ENCODE results near the gene LUC7L3. TPM values are rescaled to one million over a fixed set of nuclear protein-coding genes. Genes with fewer than 3 reads are reported as not detected.

The LUC7L3 gene
- total RNA-seq, 1 donor from 2014 or later: 188 TPM

DNA sequence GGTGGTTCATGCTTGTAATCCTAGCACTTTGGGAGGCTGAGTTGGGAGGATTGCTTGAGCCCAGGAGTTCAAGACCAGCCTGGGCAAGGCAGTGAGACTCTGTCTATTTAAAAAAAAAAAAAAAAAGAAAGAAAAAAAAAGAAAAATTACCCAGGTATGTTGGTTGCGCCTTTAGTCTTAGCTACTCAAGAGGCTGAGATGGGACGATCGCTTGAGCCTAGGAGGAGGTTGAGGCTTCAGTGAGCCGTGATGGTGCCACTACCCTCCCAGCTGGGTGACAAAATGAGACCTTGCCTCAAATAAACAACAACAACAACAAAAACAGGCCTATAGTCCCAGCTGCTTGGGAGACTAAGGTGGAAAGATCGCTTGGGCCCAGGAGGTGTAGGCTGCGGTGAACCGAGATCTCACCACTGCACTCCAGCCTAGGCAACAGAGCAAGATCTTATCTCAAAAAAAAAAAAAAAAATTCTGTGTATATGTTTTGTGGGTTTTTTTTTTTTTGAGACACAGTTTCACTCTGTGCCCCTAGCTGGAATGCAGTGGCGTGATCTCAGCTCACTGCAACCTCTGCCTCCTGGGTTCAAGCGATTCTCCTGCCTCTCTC lies 60.4 kb downstream of the LUC7L3 start:
- H3K4me1 Mint-ChIP-seq: peaks cover 6% of the 10 kb centered on the region
- no peaks in the 10 kb centered on the region for H3K36me3 Mint-ChIP-seq (ENCODE audit: low read depth)
- H3K9me3 Mint-ChIP-seq: no peaks in the 10 kb centered on the region
- H3K27me3 Mint-ChIP-seq (ENCODE audit: low read depth): no peaks in the 10 kb centered on the region
- TF ChIP-seq, protein P1, sequence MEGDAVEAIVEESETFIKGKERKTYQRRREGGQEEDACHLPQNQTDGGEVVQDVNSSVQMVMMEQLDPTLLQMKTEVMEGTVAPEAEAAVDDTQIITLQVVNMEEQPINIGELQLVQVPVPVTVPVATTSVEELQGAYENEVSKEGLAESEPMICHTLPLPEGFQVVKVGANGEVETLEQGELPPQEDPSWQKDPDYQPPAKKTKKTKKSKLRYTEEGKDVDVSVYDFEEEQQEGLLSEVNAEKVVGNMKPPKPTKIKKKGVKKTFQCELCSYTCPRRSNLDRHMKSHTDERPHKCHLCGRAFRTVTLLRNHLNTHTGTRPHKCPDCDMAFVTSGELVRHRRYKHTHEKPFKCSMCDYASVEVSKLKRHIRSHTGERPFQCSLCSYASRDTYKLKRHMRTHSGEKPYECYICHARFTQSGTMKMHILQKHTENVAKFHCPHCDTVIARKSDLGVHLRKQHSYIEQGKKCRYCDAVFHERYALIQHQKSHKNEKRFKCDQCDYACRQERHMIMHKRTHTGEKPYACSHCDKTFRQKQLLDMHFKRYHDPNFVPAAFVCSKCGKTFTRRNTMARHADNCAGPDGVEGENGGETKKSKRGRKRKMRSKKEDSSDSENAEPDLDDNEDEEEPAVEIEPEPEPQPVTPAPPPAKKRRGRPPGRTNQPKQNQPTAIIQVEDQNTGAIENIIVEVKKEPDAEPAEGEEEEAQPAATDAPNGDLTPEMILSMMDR (conservative IDR thresholded peaks at IDR 0.05): no peak
- H3K27ac Mint-ChIP-seq (ENCODE audit: unreplicated experiment): no peak overlapping the region
- DNase-seq (ENCODE audit: low read depth, low spot score): no peak
- H3K4me3 Mint-ChIP-seq: no peak overlapping the region

DNA sequence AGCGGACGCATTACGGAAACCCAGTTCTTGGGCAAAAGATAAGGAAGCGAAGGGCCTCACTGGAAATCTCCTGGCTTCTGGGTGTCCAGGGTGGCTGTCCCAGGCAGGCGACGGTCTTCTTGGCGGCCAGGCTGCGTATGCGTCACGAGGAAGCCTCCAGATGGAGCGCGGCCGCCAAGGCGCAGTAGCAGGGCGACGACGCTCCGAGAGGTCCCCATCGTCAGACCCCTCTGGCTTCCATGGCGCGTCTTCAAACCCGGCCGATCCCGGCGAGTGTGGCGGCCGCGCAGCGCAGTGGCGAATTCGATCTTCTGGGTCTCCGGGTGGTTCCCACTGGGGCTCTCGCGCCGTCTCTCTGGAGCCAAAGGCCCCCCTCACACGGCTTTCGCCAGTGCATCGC lies 61.8 kb downstream of the LUC7L3 start:
- TF ChIP-seq, protein P1 (conservative IDR thresholded peaks at IDR 0.05): no peak
- H3K27ac Mint-ChIP-seq (ENCODE audit: unreplicated experiment): no peak overlapping the region
- no peaks in the 10 kb centered on the region for H3K27me3 Mint-ChIP-seq (ENCODE audit: low read depth)
- no peak for DNase-seq (ENCODE audit: low read depth, low spot score)
- peaks cover 6% of the 10 kb centered on the region for H3K4me1 Mint-ChIP-seq
- no peak overlapping the region for H3K4me3 Mint-ChIP-seq
- no peaks in the 10 kb centered on the region for H3K9me3 Mint-ChIP-seq
- no peaks in the 10 kb centered on the region for H3K36me3 Mint-ChIP-seq (ENCODE audit: low read depth)

DNA sequence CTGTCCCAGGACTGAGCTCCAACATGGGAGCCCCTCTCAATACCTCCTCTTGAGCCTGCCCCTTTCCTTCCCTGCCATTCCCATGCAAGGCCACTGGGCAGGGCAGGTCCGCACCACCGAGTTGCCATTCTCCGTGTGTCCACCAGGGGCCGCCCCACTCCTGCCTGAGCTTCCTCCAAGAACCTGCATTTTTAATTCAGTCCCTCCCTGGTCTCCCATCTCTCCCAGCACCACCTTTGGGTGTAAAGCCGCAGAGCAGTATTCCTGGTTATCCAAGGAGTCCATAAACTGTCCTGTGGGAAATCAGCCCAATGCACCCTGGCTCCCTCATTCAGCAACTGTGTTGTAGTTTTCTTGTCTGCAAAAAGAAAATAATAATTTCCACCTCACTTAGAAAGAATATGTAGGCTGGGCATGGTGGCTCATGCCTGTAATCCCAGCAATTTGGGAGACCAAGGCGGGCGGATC lies 63.8 kb downstream of the LUC7L3 start:
- H3K27me3 Mint-ChIP-seq (ENCODE audit: low read depth): no peaks in the 10 kb centered on the region
- no peaks in the 10 kb centered on the region for H3K36me3 Mint-ChIP-seq (ENCODE audit: low read depth)
- TF ChIP-seq, protein P1 (conservative IDR thresholded peaks at IDR 0.05): peak; percentile 98
- DNase-seq (ENCODE audit: low read depth, low spot score): peak; percentile 95
- peaks cover 6% of the 10 kb centered on the region for H3K4me1 Mint-ChIP-seq
- no peaks in the 10 kb centered on the region for H3K9me3 Mint-ChIP-seq
- H3K27ac Mint-ChIP-seq (ENCODE audit: unreplicated experiment): no peak overlapping the region
- no peak overlapping the region for H3K4me3 Mint-ChIP-seq

DNA sequence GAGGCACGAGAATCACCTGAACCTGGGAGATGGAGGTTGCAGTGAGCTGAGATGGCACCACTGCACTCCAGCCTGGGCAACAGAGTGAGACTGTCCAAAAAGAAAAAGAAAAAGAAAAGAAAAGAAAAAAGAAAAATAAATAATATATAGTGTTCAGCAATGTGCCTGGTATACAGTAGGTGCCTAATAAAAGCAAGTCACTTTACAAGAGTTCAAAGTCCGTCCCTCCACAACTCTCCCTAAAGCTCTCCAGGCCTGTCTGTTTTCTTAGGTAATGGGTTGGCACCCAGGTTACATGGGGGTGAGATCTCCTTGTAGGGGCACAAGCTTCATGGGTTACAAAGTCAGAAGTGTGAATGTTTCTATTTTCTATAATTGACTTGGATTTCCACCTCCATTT lies 64.5 kb downstream of the LUC7L3 start:
- Mint-ChIP-seq H3K27ac (ENCODE audit: unreplicated experiment) (no peak overlapping the region), H3K4me3 (no peak overlapping the region), H3K4me1 (peaks cover 6% of the 10 kb centered on the region), H3K36me3 (ENCODE audit: low read depth) (no peaks in the 10 kb centered on the region), H3K9me3 (no peaks in the 10 kb centered on the region), H3K27me3 (ENCODE audit: low read depth) (no peaks in the 10 kb centered on the region)
- no peak for DNase-seq (ENCODE audit: low read depth, low spot score)
- TF ChIP-seq, protein P1 (conservative IDR thresholded peaks at IDR 0.05): no peak

DNA sequence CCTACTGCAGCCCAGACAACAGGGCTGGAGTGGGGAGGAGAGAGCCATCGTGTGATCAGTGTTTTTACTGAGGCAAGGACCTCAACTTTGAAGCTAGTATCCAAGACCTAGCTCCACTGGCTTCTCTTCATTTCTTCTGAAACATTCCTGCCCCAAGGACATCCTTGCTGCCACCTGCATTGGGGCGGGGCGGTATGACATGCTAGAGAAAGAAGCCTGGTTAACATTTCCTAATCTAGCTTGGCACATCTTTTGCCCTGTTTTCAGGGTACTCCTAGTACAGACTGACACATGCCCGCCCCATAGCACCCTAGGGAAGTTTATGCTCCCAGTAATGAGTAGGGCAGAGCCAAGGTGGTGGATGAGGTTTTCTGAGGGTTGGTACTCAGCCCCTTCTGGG lies 65.7 kb downstream of the LUC7L3 start:
- H3K36me3 Mint-ChIP-seq (ENCODE audit: low read depth): no peaks in the 10 kb centered on the region
- H3K4me3 Mint-ChIP-seq: no peak overlapping the region
- H3K27me3 Mint-ChIP-seq (ENCODE audit: low read depth): no peaks in the 10 kb centered on the region
- H3K9me3 Mint-ChIP-seq: no peaks in the 10 kb centered on the region
- DNase-seq (ENCODE audit: low read depth, low spot score): no peak
- TF ChIP-seq, protein P1 (conservative IDR thresholded peaks at IDR 0.05): no peak
- peaks cover 7% of the 10 kb centered on the region for H3K4me1 Mint-ChIP-seq
- H3K27ac Mint-ChIP-seq (ENCODE audit: unreplicated experiment): no peak overlapping the region

Data from neural crest cell (in vitro differentiated cells).